ENCODE data around the gene SLC15A5.

Gene SLC15A5

DNA sequence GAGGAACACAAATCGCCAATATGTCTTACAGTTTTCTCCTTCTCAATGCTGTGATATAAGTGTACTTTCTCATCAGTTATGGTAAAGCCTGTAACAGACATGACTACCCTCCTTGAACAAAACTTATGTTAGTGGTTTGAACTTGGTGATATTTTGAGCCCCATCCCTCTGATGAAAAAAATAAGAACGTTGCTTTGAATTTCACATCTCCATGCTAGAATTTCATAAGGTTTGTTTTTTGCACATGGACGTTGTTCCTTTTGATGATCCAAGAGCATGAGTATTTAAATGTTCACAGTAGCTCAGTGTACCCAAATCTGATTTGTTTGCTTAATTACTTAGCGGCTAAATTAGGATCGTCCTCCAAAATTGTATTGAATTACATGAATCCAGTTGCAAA is at the start of gene SLC15A5:
TSS of gene SLC15A5 (minus strand) at position 101 of the 400 bp plus-strand sequence. CDS start at position 101, 0 bp downstream.
- DNase-seq, result no peak

DNA sequence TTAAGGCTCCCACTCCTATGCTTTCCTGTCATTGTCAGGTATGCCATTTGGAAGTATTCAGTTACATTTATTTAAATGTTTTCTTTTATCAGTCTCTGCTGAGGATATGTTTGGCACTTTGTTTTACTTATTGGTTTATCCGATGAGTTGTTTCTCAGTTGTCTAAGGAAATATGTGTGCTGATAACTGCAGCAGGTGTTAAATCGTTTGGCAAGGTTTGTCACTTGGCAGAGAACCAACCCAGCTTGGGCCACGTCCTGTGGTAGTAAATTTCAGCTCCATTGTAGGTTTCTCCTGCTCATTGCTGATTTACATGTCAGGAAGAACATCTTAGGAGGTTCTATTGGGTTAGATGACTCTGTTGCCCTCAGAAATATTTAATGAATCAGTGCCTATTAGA is 47.9 kb upstream of the SLC15A5 start:
- DNase-seq, result no peak

DNA sequence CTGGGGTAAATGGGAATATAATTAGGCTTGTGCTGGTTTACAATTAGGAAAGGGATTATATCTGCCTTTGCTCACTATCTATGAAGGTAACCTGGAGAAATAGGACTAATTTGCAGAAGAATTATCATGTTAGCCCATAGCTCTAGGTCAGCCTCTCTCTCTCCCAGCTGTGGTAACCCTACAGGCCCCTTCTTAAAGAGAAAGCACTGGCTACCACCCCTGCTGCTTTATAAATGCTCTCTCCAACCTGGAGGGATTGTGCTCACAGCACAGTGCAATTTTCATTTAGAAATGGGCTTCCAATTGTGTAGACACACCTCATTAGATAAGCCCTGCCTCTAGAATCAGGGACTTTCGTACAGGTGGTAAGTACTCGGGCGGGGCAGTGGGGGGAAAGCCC is 47.3 kb upstream of the SLC15A5 start:
- no peak for DNase-seq

GRCh38 chr12:16324272-16324671 is 46.8 kb upstream of the SLC15A5 start:
- no peak for DNase-seq

DNA sequence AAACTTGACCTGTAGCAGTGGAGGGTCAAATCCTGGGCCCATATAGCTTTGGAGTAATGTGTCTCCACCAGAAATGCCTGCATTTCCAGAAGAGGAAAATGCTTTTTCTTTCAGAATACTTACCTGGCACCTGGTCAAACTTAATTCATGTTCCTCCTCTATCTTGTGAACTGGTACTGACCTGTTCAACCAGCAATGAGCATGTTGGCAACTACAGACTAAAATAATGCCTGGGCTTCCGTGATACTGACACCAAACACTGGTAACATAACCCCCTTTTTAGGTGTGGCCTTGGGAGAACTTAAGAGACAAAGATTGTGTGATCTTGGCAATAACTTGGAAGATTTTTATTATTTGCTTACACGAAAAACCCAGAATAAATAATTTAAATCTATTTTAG is 46.2 kb upstream of the SLC15A5 start:
- DNase-seq, result no peak

GRCh38 chr12:16323010-16323409 is 45.5 kb upstream of the SLC15A5 start:
- no peak for DNase-seq

- DNase-seq, result no peak
Observed at GRCh38 chr12:16310934-16311333, 33.4 kb upstream of the SLC15A5 start.

DNA sequence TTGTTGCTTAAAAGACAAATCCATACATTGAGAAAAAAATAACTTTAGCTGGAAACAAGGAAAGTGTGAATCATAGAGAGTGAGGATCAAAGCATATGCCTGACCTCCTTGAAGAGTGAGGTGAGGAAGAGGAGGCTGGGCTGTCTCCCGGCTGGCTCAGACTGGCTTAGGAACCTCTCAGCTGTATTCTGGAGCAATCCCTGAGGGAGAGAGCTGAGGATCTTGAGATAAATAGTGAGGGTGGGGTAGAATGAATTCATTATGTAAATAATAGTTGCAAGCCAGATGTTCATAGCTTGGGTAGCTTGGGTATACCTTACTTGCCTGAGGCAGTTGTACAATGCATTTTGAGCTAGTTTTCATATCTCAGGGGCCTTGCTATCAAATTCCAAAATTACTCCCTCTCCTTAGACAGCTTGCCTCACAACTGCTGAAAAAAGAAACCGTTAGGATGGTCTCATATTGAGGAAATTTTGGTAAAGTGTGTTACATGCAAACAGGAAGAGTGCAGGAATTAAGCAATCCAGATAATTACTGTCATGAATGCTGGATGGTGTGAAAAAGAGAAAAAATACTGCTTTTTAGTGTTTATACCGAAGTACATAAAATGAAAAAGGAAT is 30.5 kb upstream of the SLC15A5 start:
- DNase-seq, result no peak

- DNase-seq, result no peak
Observed at GRCh38 chr12:16303939-16304338, 26.5 kb upstream of the SLC15A5 start.

- DNase-seq, result no peak
Observed at GRCh38 chr12:16300736-16301135, 23.3 kb upstream of the SLC15A5 start.

DNA sequence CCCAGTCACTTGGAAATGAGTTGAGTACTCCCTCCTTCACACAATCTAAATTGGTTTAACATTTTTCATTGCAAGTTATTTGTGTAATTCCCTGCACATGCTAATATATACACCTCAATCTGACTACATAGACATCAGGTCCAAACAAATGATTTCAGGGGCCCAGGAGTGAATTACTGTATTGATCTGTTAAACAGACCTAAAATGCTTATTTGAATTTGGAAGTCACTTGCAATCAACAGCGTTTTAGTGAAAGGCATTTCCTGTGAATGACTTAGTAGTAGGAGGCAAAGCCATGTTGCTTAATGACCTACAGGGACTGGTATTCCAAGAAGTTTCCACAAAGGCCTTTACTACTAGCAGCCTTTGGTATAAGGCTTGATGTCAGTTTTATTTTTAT is 22.6 kb upstream of the SLC15A5 start:
- no peak for DNase-seq

GRCh38 chr12:16299403-16299802 is 21.9 kb upstream of the SLC15A5 start:
- no peak for DNase-seq

GRCh38 chr12:16297521-16297920 is 20.0 kb upstream of the SLC15A5 start:
- no peak for DNase-seq

DNA sequence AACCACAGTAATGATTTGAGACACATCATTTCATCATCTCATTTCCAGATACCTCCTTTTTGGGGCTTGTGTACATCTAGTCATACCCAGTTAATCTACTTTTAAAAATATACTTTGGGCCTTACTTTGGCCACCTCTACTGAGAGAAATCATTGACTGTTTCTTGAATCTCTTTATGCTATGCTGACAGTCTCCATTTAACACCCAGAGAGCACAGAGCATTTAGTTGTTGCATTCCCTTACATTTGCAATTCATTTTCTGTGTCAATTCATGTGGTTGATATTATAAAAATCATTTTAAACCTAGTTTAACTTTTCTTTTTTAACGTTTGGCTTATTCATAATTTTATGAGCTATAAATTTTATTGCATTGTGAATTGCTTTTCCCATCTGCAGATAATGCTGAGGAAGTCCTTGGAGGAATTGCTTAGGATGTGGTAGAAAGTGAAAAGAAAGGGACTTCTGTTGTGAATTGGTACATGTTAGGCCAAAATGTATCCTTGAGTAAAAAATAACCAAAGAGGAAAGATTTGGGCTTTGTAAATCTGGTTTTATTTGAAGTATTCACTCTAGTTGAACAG is 17.0 kb upstream of the SLC15A5 start:
- no peak for DNase-seq

DNA sequence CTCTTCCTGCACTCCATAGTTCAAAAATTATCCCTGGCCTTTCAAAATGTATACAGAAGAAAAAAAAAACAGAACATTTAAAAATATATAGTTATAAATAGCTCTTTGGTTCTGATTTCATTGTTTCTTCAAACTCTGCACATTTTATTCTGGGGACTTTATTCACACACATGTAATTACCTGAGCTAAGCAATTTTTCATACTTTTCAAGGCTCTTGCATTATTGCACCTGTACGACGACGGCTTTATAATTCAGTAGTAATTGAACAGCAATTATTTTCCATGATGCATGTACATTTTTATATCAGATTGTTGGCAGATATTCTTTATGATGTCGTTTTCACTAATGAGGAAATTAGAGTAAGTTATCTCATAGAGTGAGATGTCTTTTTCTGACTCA is 13.5 kb upstream of the SLC15A5 start:
- no peak for DNase-seq

GRCh38 chr12:16285586-16285985 is 8.1 kb upstream of the SLC15A5 start:
- DNase-seq, result no peak

GRCh38 chr12:16282978-16283377 is 5.5 kb upstream of the SLC15A5 start:
- DNase-seq, result no peak

DNA sequence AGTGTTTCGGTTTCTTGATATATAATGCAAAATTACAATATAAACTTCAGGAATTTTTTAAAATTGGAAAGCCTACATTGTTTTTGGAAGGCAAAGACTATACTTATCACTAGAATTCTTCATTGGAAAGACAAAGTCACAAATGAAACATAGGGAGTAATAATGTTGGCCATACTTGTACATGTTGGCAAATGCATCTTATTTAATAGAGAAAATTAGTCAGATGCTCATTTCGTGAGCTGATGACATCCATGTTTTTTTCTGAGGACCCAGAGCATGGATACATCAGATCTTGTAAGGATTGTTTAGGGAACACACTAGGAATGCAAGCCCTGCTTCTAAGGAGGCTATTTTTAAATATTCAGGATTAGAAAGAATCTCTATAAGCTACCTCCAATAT is 4.6 kb upstream of the SLC15A5 start:
- DNase-seq, result no peak

DNA sequence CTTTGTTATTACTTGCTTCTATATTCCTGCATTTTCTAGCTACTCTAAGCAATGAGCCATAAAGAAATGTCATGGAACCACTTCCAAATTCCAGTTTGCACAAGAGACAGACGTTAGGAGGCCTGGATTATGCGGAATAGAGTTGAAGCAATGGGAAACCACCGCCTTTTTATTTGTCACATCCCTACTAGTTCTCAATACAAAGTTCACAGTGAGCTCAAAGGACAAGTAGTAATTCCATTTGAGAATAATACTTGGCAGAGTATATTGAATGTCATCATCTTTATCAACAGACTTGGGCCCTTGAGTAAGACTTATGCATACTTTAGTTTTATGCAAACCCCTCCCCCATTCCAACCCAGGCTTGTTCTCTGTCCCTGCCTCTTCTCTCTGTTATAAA is 3.7 kb upstream of the SLC15A5 start:
- no peak for DNase-seq

DNA sequence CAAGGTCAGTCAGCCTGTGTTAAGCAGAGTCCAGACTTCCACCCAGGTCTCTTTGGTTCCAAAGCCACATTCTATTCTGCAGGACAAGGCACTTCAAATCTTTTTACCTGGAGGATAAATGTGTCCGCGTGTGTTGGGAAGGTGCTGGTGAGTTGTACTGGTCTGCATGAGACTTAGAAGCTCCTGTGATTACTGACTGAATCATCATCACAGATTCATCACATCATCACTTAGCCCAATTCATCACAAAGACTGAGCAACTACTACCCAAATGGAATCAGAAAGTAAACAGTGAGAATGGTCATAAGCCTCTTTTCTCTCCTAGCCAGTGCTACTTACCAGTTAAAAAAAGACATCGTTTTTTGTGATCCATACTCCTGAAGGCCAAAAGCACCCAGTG is 5.3 kb downstream of the SLC15A5 start:
- no peak for DNase-seq

GRCh38 chr12:16271062-16271461 is 6.4 kb downstream of the SLC15A5 start:
- no peak for DNase-seq

- no peak for DNase-seq
Observed at GRCh38 chr12:16269946-16270345, 7.5 kb downstream of the SLC15A5 start.

DNA sequence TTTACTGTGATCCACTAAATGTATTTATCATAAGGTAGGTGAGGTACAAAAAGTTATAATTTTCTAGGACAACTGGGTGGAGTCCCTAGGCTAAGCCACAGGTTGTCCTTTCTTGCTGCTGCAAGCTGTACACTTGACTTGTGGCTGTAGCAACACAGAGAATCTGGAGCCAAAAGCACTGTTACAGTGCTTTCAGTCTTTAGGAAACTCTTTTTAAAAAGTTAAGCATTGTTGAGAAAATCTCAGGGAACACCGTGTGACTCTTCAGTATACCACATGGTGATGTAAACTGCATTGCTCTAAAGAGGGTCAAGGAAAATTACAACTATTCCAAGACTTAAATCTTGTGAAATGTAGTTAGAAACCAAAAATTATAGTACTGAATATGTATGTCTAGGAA is 11.4 kb downstream of the SLC15A5 start:
- DNase-seq, result no peak

DNA sequence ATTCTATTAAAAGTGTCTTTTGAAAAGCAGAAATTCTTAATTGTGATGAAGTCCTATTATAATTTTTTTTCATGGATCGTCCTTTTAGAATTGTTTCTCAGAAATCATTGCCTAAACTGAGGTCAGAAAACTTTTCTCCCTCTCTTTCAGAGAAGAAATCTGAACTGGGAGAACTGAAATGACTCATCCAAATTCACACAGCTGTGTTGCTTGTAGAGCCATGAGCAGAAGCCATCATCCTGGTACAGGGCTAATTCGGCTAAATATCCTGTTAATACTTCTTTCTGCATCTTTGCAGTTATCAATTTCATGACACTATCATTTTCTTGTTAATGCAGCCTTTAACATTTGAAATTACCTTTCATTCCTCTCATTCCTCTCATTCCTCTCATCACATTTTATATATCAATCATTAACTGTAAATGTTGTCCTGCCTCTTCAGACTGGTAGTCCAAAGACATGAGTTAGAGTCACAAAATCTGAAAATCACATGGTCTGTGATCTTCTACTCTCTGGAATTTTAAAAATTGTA is 15.5 kb downstream of the SLC15A5 start:
- DNase-seq, result no peak

DNA sequence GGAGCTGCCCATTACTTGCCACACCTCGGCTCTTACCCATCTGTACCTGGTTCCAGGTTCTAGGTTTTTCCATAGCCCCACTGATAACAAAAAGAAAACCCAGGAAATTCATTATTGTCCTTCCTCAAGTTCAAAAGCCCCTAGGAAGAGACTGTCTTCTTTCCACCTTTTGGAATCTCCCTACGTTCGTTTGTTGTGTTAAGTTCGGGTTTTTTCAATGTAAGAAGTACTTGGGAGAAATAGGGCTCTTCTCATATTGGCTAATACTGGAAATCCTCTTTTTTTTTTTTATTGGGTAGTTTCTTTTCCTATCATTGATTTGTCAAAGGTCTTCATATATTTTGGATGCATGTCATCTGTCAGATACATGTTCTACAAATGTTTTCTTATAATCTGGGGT is 17.3 kb downstream of the SLC15A5 start:
- no peak for DNase-seq

All from stimulated activated CD4-positive, alpha-beta T cell treated with anti-CD3 and anti-CD28 coated beads, Interleukin-1b, Interleukin-23, amount 100 ng/mL, for 48 hours (primary cell).